CD4-positive, alpha-beta T cell treated with Interleukin-15 for 4 hours (primary cell): Measurements from ENCODE around the gene PLEKHA6.

Experiments
- DNase-seq: peaks from one replicate; pipeline ENCODE4 v3.0.0-alpha.2; 2020; ENCODE audit warnings: low spot score

PLEKHA6 gene, protein sequence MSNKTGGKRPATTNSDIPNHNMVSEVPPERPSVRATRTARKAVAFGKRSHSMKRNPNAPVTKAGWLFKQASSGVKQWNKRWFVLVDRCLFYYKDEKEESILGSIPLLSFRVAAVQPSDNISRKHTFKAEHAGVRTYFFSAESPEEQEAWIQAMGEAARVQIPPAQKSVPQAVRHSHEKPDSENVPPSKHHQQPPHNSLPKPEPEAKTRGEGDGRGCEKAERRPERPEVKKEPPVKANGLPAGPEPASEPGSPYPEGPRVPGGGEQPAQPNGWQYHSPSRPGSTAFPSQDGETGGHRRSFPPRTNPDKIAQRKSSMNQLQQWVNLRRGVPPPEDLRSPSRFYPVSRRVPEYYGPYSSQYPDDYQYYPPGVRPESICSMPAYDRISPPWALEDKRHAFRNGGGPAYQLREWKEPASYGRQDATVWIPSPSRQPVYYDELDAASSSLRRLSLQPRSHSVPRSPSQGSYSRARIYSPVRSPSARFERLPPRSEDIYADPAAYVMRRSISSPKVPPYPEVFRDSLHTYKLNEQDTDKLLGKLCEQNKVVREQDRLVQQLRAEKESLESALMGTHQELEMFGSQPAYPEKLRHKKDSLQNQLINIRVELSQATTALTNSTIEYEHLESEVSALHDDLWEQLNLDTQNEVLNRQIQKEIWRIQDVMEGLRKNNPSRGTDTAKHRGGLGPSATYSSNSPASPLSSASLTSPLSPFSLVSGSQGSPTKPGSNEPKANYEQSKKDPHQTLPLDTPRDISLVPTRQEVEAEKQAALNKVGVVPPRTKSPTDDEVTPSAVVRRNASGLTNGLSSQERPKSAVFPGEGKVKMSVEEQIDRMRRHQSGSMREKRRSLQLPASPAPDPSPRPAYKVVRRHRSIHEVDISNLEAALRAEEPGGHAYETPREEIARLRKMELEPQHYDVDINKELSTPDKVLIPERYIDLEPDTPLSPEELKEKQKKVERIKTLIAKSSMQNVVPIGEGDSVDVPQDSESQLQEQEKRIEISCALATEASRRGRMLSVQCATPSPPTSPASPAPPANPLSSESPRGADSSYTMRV

DNA sequence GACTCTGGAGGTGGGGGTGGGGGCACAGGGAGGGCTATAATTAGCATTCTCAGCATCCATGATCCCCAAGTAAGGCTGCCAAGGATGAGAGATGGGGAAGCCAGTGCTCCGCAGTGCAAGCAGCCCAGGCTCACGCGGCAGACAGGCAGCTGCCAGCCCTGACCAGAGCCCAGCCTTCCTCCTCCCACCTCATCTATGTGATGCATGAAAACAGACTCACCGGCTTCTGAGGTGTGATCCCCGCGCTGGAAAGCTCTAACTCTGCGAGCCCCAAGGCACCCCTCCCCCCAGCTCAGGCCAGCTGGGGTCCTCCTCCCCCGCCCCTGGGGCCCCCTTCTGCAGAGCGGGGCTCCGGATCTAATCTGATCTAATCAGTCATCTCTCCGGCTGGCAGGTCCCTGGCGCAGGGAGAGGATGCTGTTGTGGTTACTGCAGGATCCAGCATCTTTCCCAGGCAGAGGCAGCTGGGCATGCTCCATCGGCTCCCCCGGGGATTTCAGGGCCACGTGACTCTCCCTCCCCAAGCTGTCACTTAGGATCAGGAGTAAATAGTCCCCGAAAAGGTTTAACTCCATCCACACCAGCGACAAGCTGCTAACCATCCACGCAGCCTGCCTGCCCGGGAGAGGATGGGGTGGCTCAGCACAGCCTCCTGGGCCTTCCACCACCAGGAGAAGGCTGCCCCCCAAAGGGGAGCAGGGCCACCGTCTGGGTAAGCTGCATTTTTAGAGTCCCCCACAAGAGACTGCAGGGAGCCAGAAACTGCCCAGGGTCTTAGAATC lies at the start of gene PLEKHA6:
PLEKHA6 (minus strand) TSS at position 456 of the 782 bp plus-strand sequence. CDS start 86,202 bp downstream, outside the sequence.
- no peak for DNase-seq

GRCh38 chr1:204409123-204409522 lies 49.4 kb upstream of the PLEKHA6 start:
- no peak for DNase-seq

DNA sequence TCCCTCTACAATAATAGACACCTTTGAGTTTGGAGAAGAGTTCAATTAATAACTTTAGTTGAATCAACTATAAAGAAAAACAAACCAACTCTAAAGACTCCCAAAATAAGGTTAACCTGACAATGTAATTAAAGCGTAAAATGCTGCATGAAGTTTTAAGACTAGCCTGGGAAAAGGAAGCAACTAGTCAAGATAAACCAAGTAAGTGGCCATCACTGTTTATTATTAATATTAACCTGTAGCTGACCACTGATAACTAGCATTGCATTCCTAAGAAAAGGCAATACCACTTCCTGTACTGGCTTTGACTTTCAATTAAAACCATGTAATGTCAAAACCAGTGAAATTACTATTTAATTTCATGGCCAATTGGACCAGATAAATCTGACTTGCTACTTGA lies 48.9 kb upstream of the PLEKHA6 start:
- no peak for DNase-seq

- DNase-seq = peak; percentile 28
Observed at GRCh38 chr1:204408074-204408507, 48.4 kb upstream of the PLEKHA6 start.

DNA sequence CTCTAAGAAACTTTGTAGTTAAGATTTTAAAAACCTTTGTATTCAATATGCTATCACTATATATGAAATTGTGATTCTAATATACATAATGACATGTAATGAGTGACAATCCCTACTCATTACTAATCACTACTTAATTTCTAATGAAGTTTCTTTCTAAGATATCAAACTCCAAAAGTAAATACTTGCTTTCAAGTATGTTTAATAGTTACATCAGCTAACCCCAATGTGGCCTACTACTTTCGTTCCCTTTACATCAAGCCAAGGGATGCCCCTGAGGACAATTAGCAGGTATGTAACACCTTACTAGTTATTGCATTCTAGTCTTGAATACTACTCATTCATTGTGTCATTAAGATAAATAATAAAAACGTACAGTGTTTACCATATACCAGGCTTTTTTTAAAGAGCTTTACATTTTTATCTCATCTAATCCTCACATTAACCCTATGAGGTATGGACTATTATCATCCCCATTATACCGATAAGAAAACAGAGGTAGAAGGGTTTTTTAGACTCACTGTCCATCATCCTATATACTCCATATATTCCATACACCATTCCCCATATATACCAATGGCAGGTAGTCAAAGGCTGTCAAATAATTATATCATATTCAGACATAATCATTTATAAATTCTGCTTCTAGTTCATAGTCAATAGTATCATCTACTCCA lies 47.7 kb upstream of the PLEKHA6 start:
- no peak for DNase-seq

DNA sequence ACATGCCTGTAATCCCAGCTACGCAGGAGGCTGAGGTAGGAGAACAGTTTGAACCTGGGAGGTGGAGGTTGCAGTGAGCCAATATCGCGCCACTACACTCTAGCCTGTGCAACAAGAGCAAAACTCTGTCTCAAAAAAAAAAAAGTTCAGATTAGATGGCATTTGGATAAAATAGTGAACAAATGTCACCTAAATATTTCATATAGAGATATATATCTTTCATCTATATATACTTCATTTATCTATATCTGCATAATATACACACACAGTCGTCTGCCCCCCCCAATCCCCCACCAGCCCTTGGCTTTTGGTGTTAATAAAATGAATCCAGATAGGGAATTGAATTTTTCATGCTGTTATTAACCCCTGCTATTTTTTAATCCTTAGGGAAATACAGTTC lies 46.9 kb upstream of the PLEKHA6 start:
- no peak for DNase-seq

DNA sequence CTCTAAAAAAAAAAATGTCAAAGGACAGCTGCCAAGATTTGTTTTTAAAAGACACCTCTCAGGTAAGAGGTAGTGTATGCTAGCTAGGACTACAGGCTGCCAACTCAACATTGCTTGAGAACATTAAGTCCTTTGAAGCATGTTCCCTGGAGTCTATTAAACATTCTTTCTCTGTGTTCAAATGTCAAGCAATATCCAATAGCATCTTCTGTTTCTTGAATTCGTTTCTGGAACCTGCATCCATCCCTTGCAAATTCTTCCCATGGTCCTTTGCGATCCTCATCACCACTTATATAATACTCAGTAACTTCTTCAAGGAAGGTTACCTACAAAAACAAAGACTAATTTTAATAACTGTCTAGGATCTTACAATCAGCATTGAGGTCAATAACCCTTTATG lies 46.3 kb upstream of the PLEKHA6 start:
- DNase-seq = no peak

- no peak for DNase-seq
Observed at GRCh38 chr1:204404629-204405028, 44.9 kb upstream of the PLEKHA6 start.

- no peak for DNase-seq
Observed at GRCh38 chr1:204402391-204402790, 42.7 kb upstream of the PLEKHA6 start.

GRCh38 chr1:204401730-204402129 lies 42.0 kb upstream of the PLEKHA6 start:
- no peak for DNase-seq

- DNase-seq = no peak
Observed at GRCh38 chr1:204400882-204401510, 41.3 kb upstream of the PLEKHA6 start.

DNA sequence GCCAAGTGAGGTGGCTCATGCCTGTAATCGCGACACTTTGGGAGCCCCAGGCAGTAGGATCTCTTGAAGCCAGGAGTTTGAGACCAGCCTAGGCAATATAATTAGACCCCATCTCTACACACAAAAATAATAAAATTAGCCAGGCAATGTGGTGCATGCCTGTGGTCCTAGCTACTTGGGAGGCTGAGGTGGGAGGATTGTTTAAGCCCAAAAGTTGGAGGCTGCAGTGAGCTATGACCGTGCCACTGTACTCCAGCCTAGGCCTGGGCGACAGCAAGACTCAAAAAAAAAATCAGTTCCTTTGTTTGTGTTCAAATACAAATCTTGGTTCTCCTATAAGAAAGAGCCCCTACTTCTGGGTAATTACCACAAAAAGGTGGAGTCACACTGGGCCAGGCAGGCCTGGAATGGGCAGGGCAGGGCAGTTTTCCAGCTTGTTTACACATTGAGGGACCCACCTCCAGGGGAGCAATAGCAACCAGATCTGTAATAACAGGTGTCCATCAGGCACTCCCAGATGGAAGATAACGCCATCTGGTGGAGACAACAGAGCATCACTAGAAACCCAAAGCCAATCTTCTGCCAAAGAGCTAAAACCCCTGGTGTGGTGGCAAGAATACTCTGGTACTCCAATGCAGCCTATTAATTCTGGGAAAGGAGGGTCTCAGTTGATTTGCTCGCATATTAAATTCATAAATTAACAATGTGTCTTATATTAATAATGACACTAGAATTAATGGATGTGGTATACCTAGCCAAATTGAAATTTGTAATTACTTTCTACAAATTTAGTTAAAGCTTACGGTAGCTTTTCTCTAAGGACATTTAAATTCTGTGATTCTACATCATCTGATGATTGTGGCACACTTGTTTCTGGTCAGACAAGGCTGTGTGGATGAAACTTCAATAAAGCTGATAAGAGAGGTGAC lies 38.7 kb upstream of the PLEKHA6 start:
- peak; percentile 75 for DNase-seq

GRCh38 chr1:204396015-204396583 lies 36.4 kb upstream of the PLEKHA6 start:
- DNase-seq = no peak

GRCh38 chr1:204391629-204392028 lies 31.9 kb upstream of the PLEKHA6 start:
- DNase-seq = no peak

GRCh38 chr1:204390751-204391466 lies 31.2 kb upstream of the PLEKHA6 start:
- no peak for DNase-seq

- DNase-seq = no peak
Observed at GRCh38 chr1:204385727-204386126, 26.0 kb upstream of the PLEKHA6 start.

DNA sequence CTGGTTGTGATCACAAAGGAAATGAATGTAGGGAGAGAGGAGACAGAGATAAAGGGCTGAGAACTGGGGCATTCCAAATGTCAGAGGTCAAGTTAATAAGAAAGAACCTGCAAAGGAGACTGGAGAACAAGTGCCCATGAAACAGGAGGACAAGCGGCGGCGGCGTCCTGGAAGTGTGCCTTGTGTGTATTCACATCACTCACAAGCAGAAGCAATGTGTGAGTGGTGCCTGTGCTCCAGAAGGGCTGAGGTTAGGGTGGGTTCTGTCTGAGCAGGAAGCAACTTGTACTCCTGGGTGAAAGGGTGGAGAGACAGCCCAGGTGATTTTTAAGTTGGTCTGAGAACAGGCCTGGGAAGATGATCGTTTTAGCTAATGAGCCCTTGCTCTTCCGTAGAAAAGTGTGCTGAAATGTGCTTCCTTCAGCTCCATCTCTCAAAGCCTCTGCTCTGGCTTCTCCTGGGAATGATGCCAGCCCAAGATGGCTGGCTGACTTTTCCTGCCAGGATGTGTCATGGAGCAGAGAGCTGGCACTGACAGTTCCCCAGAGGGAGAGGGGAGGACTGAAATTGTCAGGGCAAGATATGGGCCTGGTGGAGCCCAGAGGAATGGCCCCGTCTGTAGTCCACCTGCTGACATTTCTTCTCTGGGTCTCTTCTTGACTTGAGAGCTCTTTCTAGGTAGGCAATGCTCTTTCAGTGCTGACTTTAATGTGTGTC lies 25.1 kb upstream of the PLEKHA6 start:
- no peak for DNase-seq
